Activated T-helper 1 cell treated with anti-CD3 and anti-CD28 coated beads, Interleukin-12 subunit alpha, Interleukin-12 subunit beta, Interleukin-2, Interleukin-4 antibody, amounts not matched to agents 30 ng/mL and 10 ng/mL and 1 ng/mL, durations not matched to agents 14 hours and 24 hours and 36 hours (primary cell): ENCODE data around the gene SYNE2. TPM values are rescaled to one million over a fixed set of nuclear protein-coding genes. Genes with fewer than 3 reads are reported as not detected.
A peak's percentile ranks its signal among the peaks of the same experiment; 100 is the strongest.

ENCODE experiments used
- DNase-seq: peaks from one replicate; pipeline ENCODE4 v3.0.0; 2021; ENCODE audit warnings: low spot score
- H3K27ac Mint-ChIP-seq: one replicate; pipeline ENCODE4 v1.8.0; 2021; ENCODE audit warnings: mild to moderate bottlenecking, mixed read lengths
- H3K27me3 Mint-ChIP-seq: one replicate; pipeline ENCODE4 v1.8.0; 2022; ENCODE audit warnings: mild to moderate bottlenecking, moderate library complexity, mixed read lengths; ENCODE audit not compliant: insufficient read depth
- H3K36me3 Mint-ChIP-seq: one replicate; pipeline ENCODE4 v1.8.0; 2021; ENCODE audit warnings: low read depth, mixed read lengths
- H3K4me1 Mint-ChIP-seq: one replicate; pipeline ENCODE4 v1.8.0; 2021; ENCODE audit warnings: low read depth, mixed read lengths
- H3K4me3 Mint-ChIP-seq: one replicate; pipeline ENCODE4 v1.8.0; 2021; ENCODE audit warnings: mild to moderate bottlenecking, moderate library complexity, mixed read lengths
- H3K9me3 Mint-ChIP-seq: one replicate; pipeline ENCODE4 v1.8.0; 2021; ENCODE audit warnings: mixed read lengths
- intact Hi-C: fragments of 100-400 bp; cut with micrococcal nuclease; formaldehyde crosslinking; loops from one replicate; pipeline ENCODE4 v1.15.1; 2024
- total RNA-seq: library from RNA; stranded (reverse); gene quantifications from 2 replicates; pipeline ENCODE4 v1.2.3, GENCODE V29; 2022

SYNE2 gene
- total RNA-seq, 1 donor from 2014 or later: 25.1 TPM

DNA sequence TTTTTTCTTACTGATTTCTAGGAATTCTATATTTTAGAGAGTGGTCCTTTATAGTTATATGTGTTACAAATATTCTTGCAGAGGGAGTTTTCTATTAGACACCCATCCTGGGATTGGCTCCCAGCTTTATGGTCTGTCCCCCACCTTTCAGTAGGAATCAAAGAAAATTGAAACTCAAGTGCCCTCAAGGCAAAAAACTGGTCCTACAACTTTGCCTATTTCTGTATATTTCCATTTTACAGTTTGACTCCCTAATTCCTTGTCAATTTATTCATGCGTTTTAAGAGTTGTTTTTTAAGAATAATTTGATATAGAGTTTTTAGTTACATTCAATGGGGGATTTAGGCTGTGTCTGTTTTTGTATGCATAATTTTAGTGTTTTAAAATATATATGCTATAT is 208.9 kb downstream of the SYNE2 start:
- DNase-seq: no peak
- peaks cover 22% of the 10 kb centered on the region for H3K36me3 Mint-ChIP-seq
- no peaks in the 10 kb centered on the region for H3K4me1 Mint-ChIP-seq
- intact Hi-C loops: loop anchor here (2.0 kb wide), 1 partner anchor 241 kb away; no protein-coding TSS in a partner anchor
- H3K9me3 Mint-ChIP-seq: no peaks in the 10 kb centered on the region
- no peaks in the 10 kb centered on the region for H3K27me3 Mint-ChIP-seq
- no peak overlapping the region for H3K4me3 Mint-ChIP-seq
- H3K27ac Mint-ChIP-seq: no peak overlapping the region

- H3K27me3 Mint-ChIP-seq: no peaks in the 10 kb centered on the region
These were observed 209.7 kb downstream of the SYNE2 start for GRCh38 chr14:64062381-64063115.

GRCh38 chr14:64064447-64064846 is 211.6 kb downstream of the SYNE2 start:
- H3K4me1 Mint-ChIP-seq: no peaks in the 10 kb centered on the region
- no peak for DNase-seq
- H3K27me3 Mint-ChIP-seq: no peaks in the 10 kb centered on the region
- no peak overlapping the region for H3K4me3 Mint-ChIP-seq
- intact Hi-C loops: no loop called here
- H3K9me3 Mint-ChIP-seq: no peaks in the 10 kb centered on the region
- peaks cover 11% of the 10 kb centered on the region for H3K36me3 Mint-ChIP-seq
- H3K27ac Mint-ChIP-seq: no peak overlapping the region

More at GRCh38 chr14:64062381-64063115, 209.7 kb downstream of the SYNE2 start:
- Mint-ChIP-seq H3K4me3 (no peak overlapping the region), H3K27ac (no peak overlapping the region), H3K9me3 (no peaks in the 10 kb centered on the region), H3K4me1 (no peaks in the 10 kb centered on the region), H3K36me3 (peaks cover 18% of the 10 kb centered on the region)
- DNase-seq: no peak
- intact Hi-C loops: no loop called here

- intact Hi-C loops: no loop called here
- peaks cover 26% of the 10 kb centered on the region for H3K36me3 Mint-ChIP-seq
These were observed 217.0 kb downstream of the SYNE2 start for GRCh38 chr14:64069634-64070359.

DNA sequence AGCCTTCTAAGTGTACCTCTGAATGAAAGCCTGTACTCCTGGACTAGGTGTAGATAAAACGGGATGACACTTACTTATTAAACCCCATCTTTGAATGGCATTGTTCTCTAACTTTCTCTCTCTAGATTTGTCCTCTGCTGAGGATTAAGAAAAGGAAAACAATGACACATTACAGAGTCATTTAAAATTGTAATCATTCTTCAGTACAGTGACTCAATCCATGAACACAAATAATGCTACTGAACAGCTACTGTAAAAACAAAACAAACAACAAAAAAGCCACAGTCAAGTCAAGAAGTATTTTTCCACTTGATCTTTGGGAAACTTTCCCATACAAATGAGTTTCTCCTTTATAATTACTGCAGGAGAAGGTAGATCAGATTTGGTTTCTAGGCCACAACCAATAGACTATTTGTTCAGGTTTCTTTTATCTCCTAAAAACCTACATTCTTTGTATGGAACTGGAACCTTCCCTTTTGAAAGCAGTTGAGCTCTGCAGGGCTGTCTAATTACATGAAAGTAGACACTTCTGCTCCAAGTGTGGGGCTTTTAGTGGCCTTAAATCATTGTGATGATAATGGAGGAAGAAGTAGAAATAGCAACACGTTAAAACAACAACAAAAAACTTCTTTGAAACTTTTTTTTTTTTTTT is 222.3 kb downstream of the SYNE2 start:
- no peak for DNase-seq
- Mint-ChIP-seq H3K4me3 (no peak overlapping the region), H3K9me3 (no peaks in the 10 kb centered on the region), H3K27ac (peak overlapping the region; percentile 19), H3K27me3 (no peaks in the 10 kb centered on the region), H3K36me3 (peaks cover 32% of the 10 kb centered on the region), H3K4me1 (peaks cover 6% of the 10 kb centered on the region)
- intact Hi-C loops: no loop called here

More at GRCh38 chr14:64069634-64070359, 217.0 kb downstream of the SYNE2 start:
- H3K27ac Mint-ChIP-seq: no peak overlapping the region
- no peak for DNase-seq
- H3K4me1 Mint-ChIP-seq: peaks cover under 1% of the 10 kb centered on the region
- H3K9me3 Mint-ChIP-seq: no peaks in the 10 kb centered on the region
- no peaks in the 10 kb centered on the region for H3K27me3 Mint-ChIP-seq
- H3K4me3 Mint-ChIP-seq: no peak overlapping the region

DNA sequence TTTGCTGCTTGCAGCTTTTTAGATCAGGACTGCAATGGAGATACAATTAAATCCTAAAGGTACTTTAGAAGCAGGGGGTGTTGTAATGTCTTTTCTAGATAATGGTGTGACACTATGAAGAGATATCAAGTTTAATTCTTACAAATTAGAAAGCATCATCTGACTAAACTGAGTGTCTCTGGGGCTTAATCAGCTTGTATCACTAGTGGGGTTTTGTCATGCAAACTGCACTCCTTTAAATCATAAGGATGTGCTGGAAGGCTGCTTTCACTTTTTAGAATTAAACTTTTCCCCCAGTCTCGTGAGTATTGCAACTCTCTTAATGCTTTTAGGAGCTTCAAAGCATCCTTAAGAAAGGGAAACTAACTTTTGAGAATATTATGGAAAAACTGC is 222.8 kb downstream of the SYNE2 start:
- H3K36me3 Mint-ChIP-seq: peaks cover 36% of the 10 kb centered on the region

GRCh38 chr14:64080452-64080851 is 227.6 kb downstream of the SYNE2 start:
- Mint-ChIP-seq H3K27ac (no peak overlapping the region), H3K4me1 (no peaks in the 10 kb centered on the region), H3K36me3 (peaks cover 27% of the 10 kb centered on the region), H3K27me3 (no peaks in the 10 kb centered on the region), H3K9me3 (no peaks in the 10 kb centered on the region), H3K4me3 (no peak overlapping the region)
- no peak for DNase-seq
- intact Hi-C loops: no loop called here

More for the DNA sequence above, 222.8 kb downstream of the SYNE2 start:
- Mint-ChIP-seq H3K27me3 (no peaks in the 10 kb centered on the region), H3K4me3 (no peak overlapping the region), H3K27ac (no peak overlapping the region), H3K9me3 (no peaks in the 10 kb centered on the region), H3K4me1 (peaks cover 6% of the 10 kb centered on the region)
- intact Hi-C loops: no loop called here
- no peak for DNase-seq

DNA sequence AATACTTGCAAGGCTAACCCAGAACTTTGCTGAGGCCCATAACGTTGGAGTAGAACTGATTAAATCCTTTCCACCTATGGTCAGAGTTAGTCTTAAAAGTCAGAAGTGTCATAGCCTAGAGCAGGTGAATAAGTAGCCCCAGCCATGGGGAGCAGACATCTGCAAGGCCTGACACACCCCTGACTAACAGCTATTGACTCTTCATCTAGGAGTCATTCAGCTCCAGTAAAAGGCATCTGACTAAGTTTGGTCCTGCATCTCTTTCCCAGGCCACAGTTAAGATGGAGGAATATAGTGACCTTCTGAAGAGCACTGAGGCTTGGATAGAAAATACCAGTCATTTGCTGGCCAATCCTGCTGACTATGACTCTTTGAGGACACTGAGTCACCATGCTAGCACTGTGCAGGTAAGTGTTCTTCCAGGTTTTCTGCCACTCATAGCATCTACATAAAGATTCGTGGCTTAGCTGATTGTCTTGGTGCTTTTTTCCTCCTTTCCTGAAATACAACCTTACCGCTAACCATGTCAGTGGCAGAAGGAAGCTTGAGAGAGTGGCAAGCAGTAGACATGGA is 228.5 kb downstream of the SYNE2 start:
- Mint-ChIP-seq H3K27ac (no peak overlapping the region), H3K9me3 (no peaks in the 10 kb centered on the region), H3K4me3 (no peak overlapping the region), H3K27me3 (no peaks in the 10 kb centered on the region), H3K4me1 (no peaks in the 10 kb centered on the region), H3K36me3 (peaks cover 30% of the 10 kb centered on the region)
- no peak for DNase-seq
- intact Hi-C loops: no loop called here

DNA sequence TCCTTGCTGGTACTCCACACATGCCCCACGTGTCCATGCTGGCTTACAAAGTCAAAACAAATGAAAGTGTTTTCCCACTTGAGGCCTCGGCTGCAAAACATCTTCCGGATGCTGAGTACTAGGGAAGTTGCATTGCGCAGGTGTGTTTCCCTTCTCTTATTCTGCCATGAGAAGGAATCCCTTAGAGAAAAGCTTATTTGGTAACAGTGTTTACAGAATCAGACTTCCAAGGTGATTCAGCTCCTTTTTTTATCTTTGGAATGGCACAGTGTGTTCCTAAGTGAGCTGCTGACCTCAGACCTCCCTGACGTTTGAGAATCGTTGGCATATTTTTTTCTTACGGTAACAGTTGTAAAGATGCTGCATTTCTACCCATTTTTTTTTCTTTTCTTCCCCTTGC is 230.0 kb downstream of the SYNE2 start:
- Mint-ChIP-seq H3K4me3 (no peak overlapping the region), H3K27ac (no peak overlapping the region), H3K4me1 (no peaks in the 10 kb centered on the region), H3K27me3 (no peaks in the 10 kb centered on the region), H3K36me3 (peaks cover 30% of the 10 kb centered on the region), H3K9me3 (no peaks in the 10 kb centered on the region)
- no peak for DNase-seq
- intact Hi-C loops: no loop called here

- no peaks in the 10 kb centered on the region for H3K9me3 Mint-ChIP-seq
- no peaks in the 10 kb centered on the region for H3K27me3 Mint-ChIP-seq
- H3K4me1 Mint-ChIP-seq: no peaks in the 10 kb centered on the region
- DNase-seq: no peak
- intact Hi-C loops: no loop called here
- no peak overlapping the region for H3K4me3 Mint-ChIP-seq
- no peak overlapping the region for H3K27ac Mint-ChIP-seq
- H3K36me3 Mint-ChIP-seq: peaks cover 20% of the 10 kb centered on the region
These were observed 235.8 kb downstream of the SYNE2 start for GRCh38 chr14:64088647-64088964.

DNA sequence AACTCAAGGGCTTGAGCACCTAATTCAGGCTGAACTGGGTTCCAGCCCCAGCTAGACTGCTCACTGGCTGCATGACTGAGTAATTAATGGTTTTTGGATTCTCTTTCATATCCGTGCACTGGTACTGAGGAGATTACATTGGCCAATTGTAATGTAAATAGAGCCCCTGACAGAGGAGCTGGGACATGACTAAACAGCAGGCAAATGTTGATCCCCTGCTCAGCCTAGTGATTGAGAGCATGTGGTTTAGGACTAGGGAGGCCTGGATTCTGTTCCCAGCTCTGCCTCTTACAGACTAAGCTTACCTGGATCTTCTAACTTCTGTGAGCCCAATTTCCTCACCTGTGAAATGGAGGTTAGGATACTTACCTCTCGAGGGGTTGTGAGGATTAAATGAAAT is 237.1 kb downstream of the SYNE2 start:
- intact Hi-C loops: no loop called here
- Mint-ChIP-seq H3K4me1 (no peaks in the 10 kb centered on the region), H3K27ac (no peak overlapping the region), H3K4me3 (no peak overlapping the region), H3K27me3 (no peaks in the 10 kb centered on the region), H3K36me3 (peaks cover 20% of the 10 kb centered on the region), H3K9me3 (no peaks in the 10 kb centered on the region)
- no peak for DNase-seq

DNA sequence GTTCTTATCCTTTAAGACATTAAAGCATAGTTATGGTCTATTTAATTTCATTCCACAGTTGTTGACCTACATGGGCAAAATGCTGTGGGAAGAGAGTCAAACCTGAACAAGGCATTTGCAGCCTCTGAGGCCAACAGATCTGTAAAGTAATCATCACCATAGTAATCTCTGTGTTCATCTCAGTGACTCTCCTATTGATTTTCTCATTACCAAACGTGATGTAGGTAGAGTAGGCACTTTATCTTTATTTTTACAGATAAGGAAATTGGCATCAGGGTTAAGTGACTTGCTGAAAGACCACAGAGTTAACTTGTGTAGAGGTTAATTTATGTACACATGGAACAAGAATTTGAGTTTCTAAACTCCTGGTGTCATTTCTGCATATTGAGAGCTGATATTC is 238.4 kb downstream of the SYNE2 start:
- no peaks in the 10 kb centered on the region for H3K9me3 Mint-ChIP-seq
- H3K27ac Mint-ChIP-seq: no peak overlapping the region

DNA sequence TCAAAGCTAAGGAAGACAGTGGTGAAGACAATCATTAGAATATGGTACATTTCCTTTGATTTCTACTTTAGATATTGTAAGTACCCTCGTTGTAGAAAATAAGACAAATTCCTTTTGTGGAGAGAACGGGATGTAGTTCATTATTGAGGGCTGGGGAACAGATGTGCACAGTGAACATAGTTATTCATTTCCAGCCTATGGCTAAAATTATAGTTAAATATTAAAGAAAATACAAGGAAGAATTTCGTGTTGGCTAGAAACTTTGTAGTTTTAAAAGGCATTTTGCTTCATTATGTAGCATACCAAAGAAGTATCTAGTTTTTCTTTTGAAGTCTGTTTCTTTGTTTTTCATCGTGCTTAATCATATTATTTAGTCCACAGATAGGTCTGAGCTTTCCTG is 239.5 kb downstream of the SYNE2 start:
- no peaks in the 10 kb centered on the region for H3K9me3 Mint-ChIP-seq
- no peak overlapping the region for H3K4me3 Mint-ChIP-seq
- intact Hi-C loops: no loop called here
- H3K36me3 Mint-ChIP-seq: peaks cover 16% of the 10 kb centered on the region
- H3K27ac Mint-ChIP-seq: no peak overlapping the region
- H3K4me1 Mint-ChIP-seq: no peaks in the 10 kb centered on the region
- no peak for DNase-seq
- H3K27me3 Mint-ChIP-seq: no peaks in the 10 kb centered on the region

More for the DNA sequence above, 238.4 kb downstream of the SYNE2 start:
- DNase-seq: no peak
- intact Hi-C loops: no loop called here
- Mint-ChIP-seq H3K36me3 (peaks cover 15% of the 10 kb centered on the region), H3K4me1 (no peaks in the 10 kb centered on the region), H3K4me3 (no peak overlapping the region), H3K27me3 (no peaks in the 10 kb centered on the region)
